H1 (cell line): ENCODE measurements around the gene DENND1A. TPM values are rescaled to one million over a fixed set of nuclear protein-coding genes. Genes with fewer than 3 reads are reported as not detected.

ENCODE experiments used
- CTCF ChIA-PET: fragments of 300-600 bp; sonication (Branson Sonifier 250); formaldehyde crosslinking; loops from one replicate; lab custom pipeline; 2021; ENCODE audit not compliant: partially characterized antibody; lab: Charles Lee
- POLR2A ChIA-PET: fragments of 300-600 bp; sonication (Branson Sonifier 250); formaldehyde crosslinking; loops from one replicate; lab custom pipeline; 2021; ENCODE audit warnings: inconsistent platforms; ENCODE audit not compliant: partially characterized antibody; lab: Charles Lee
- DNase-seq, 2 experiments: peaks; one replicate each; pipeline versions ENCODE4 v3.0.0 to v3.0.0-alpha.2; 2010 to 2022; ENCODE audit warnings: low spot score in 2 of 2, low read depth in 1 of 2, mixed read lengths in 1 of 2
- FAIRE-seq: peaks from 2 replicates; lab custom pipeline; 2011; peaks lifted over from hg19 to GRCh38; lab: Jason Lieb, UNC
- H2AFZ ChIP-seq: 2 replicates; pipeline ENCODE4 v1.8.1; 2012; ENCODE audit warnings: low read length, inconsistent platforms
- H2AK5ac ChIP-seq: 2 replicates; pipeline ENCODE4 v1.6.1; 2013; ENCODE audit warnings: low read depth, low read length
- H2BK120ac ChIP-seq: replicated peaks from 2 replicates; pipeline ENCODE3; 2013; ENCODE audit warnings: low read depth, low read length, inconsistent platforms
- H2BK12ac ChIP-seq: 2 replicates; pipeline ENCODE4 v1.6.1; 2013; ENCODE audit warnings: low read depth, low read length
- H2BK15ac ChIP-seq: 2 replicates; pipeline ENCODE4 v1.6.1; 2013; ENCODE audit warnings: low read length
- H2BK20ac ChIP-seq: 2 replicates; pipeline ENCODE4 v1.6.1; 2013; ENCODE audit warnings: low read length
- H2BK5ac ChIP-seq: 2 replicates; pipeline ENCODE4 v1.6.1; 2013; ENCODE audit warnings: low read depth, low read length
- H3K14ac ChIP-seq: 2 replicates; pipeline ENCODE4 v1.6.1; 2013; ENCODE audit warnings: inconsistent platforms; ENCODE audit not compliant: insufficient read length
- H3K18ac ChIP-seq: 2 replicates; pipeline ENCODE4 v1.6.1; 2013; ENCODE audit warnings: low read length; ENCODE audit errors: extremely low read depth
- H3K23ac ChIP-seq: 2 replicates; pipeline ENCODE4 v1.6.1; 2013; ENCODE audit warnings: inconsistent platforms; ENCODE audit not compliant: insufficient read length
- H3K23me2 ChIP-seq: 2 replicates; pipeline ENCODE4 v1.6.1; 2013; ENCODE audit warnings: low read depth, low read length
- H3K27ac ChIP-seq: 2 replicates; pipeline ENCODE4 v1.6.1; 2011; ENCODE audit warnings: low read depth, low read length, inconsistent platforms
- H3K27me3 ChIP-seq, 4 experiments: replicated peaks in 1 of 4; 1 replicate in 1 of 4; 2 replicates in 3 of 4; pipeline versions ENCODE4 v1.6.1 to v1.8.1; 2011 to 2013; ENCODE audit warnings: low read length in 3 of 4, mild to moderate bottlenecking in 3 of 4, inconsistent platforms in 2 of 4, mixed read lengths in 2 of 4, moderate library complexity in 1 of 4; ENCODE audit not compliant: control insufficient read depth in 3 of 4, insufficient read depth in 3 of 4; ENCODE audit errors: extremely low read depth in 1 of 4
- H3K36me3 ChIP-seq, 4 experiments: 2 replicates each; pipeline versions ENCODE4 v1.6.1 to v1.8.1; 2011 to 2013; ENCODE audit warnings: mild to moderate bottlenecking in 4 of 4, low read length in 3 of 4, moderate library complexity in 2 of 4, control low read depth in 1 of 4, inconsistent platforms in 1 of 4; ENCODE audit not compliant: insufficient read depth in 4 of 4, control insufficient read depth in 2 of 4
- H3K4ac ChIP-seq: replicated peaks from 2 replicates; pipeline ENCODE3; 2013; ENCODE audit warnings: low read length, low read depth, mixed read lengths, inconsistent platforms; ENCODE audit not compliant: insufficient read length
- H3K4me1 ChIP-seq, 4 experiments: replicated peaks in 1 of 4; 1 replicate in 1 of 4; 2 replicates in 3 of 4; pipeline versions ENCODE4 v1.6.1 to v1.8.1; 2011 to 2013; ENCODE audit warnings: low read length in 3 of 4, inconsistent platforms in 2 of 4, mixed read lengths in 1 of 4; ENCODE audit not compliant: insufficient read depth in 4 of 4, control insufficient read depth in 3 of 4
- H3K4me2 ChIP-seq, 2 experiments: 2 replicates each; pipeline versions ENCODE4 v1.6.1 to v1.8.1; 2011 to 2013; ENCODE audit warnings: low read depth in 2 of 2, low read length in 2 of 2, control low read depth in 1 of 2, inconsistent platforms in 1 of 2, mild to moderate bottlenecking in 1 of 2; ENCODE audit not compliant: insufficient read depth in 1 of 2
- H3K4me3 ChIP-seq, 4 experiments: fragments of 200-600, 300-600 bp in 1 of 4; sonication (generic), shearing (Covaris generic), sonication (Bioruptor Twin) in 1 of 4; 2 replicates each; pipeline versions ENCODE4 v1.5.1 to v1.8.1; 2011 to 2016; ENCODE audit warnings: low read length in 4 of 4, low read depth in 3 of 4, control low read depth in 2 of 4, inconsistent platforms in 2 of 4, mild to moderate bottlenecking in 2 of 4, mixed read lengths in 1 of 4, moderate library complexity in 1 of 4; ENCODE audit not compliant: insufficient read depth in 2 of 4; ENCODE audit errors: extremely low read depth in 1 of 4
- H3K56ac ChIP-seq: replicated peaks from 2 replicates; pipeline ENCODE3; 2013; ENCODE audit warnings: low read depth, mild to moderate bottlenecking, mixed read lengths, low read length, inconsistent platforms; ENCODE audit not compliant: insufficient read length
- H3K79me1 ChIP-seq: 2 replicates; pipeline ENCODE4 v1.6.1; 2013; ENCODE audit warnings: low read depth, low read length, control low read depth
- H3K79me2 ChIP-seq, 2 experiments: 2 replicates each; pipeline versions ENCODE4 v1.6.1 to v1.8.1; 2012 to 2013; ENCODE audit warnings: low read length in 2 of 2, mild to moderate bottlenecking in 2 of 2, inconsistent platforms in 1 of 2; ENCODE audit not compliant: insufficient read depth in 2 of 2, control insufficient read depth in 1 of 2
- H3K9ac ChIP-seq, 4 experiments: replicated peaks in 1 of 4; 1 replicate in 1 of 4; 2 replicates in 3 of 4; pipeline versions ENCODE4 v1.6.1 to v1.8.1; 2011 to 2013; ENCODE audit warnings: low read depth in 3 of 4, low read length in 3 of 4, control low read depth in 2 of 4, mild to moderate bottlenecking in 2 of 4, moderate library complexity in 2 of 4, inconsistent platforms in 1 of 4; ENCODE audit errors: extremely low read depth in 1 of 4
- H3K9me3 ChIP-seq, 2 experiments: 2 replicates each; pipeline versions ENCODE4 v1.6.1 to v1.8.1; 2012 to 2013; ENCODE audit warnings: mild to moderate bottlenecking in 2 of 2, moderate library complexity in 2 of 2, control low read depth in 1 of 2, inconsistent platforms in 1 of 2, low read depth in 1 of 2, low read length in 1 of 2, mixed read lengths in 1 of 2; ENCODE audit not compliant: insufficient read depth in 2 of 2
- H4K20me1 ChIP-seq, 2 experiments: replicated peaks in 1 of 2; 2 replicates each; pipeline versions ENCODE3 to v1.8.1; 2011 to 2013; ENCODE audit warnings: inconsistent platforms in 2 of 2, low read length in 2 of 2, mild to moderate bottlenecking in 1 of 2; ENCODE audit not compliant: insufficient read depth in 2 of 2, control insufficient read depth in 1 of 2
- H4K5ac ChIP-seq: 2 replicates; pipeline ENCODE4 v1.6.1; 2013; ENCODE audit warnings: low read length, low read depth, mixed read lengths, inconsistent platforms; ENCODE audit not compliant: insufficient read length
- H4K8ac ChIP-seq: 2 replicates; pipeline ENCODE4 v1.8.0; 2013; ENCODE audit warnings: mild to moderate bottlenecking, moderate library complexity, low read length, inconsistent platforms; ENCODE audit not compliant: insufficient read depth; ENCODE audit errors: extremely low read depth
- H4K91ac ChIP-seq: replicated peaks from 2 replicates; pipeline ENCODE3; 2013; ENCODE audit warnings: low read length, mixed read lengths, inconsistent platforms; ENCODE audit not compliant: insufficient read length
- GABPA ChIP-seq: IDR thresholded peaks from 2 replicates; pipeline ENCODE4 v1.6.1; 2011; ENCODE audit warnings: mild to moderate bottlenecking, low read length, moderate library complexity, borderline replicate concordance; ENCODE audit not compliant: insufficient read depth
- KDM1A ChIP-seq: fragments of 200-600, 300-600 bp; sonication (generic); IDR thresholded peaks from 2 replicates; pipeline ENCODE4 v1.7.1; 2016; ENCODE audit warnings: mild to moderate bottlenecking, low read length, borderline replicate concordance
- WGBS, 2 experiments: shearing (Covaris generic) in 1 of 2; methylation state at CpG; one replicate each; pipeline versions ENCODE4 v1.1.6 to v1.1.7; 2013 to 2015; ENCODE audit warnings: low lambda C conversion rate in 2 of 2, mixed read lengths in 2 of 2, inconsistent platforms in 1 of 2, low coverage in 1 of 2, missing lambda C conversion rate in 1 of 2; ENCODE audit not compliant: insufficient replicate concordance in 2 of 2, insufficient coverage in 1 of 2, insufficient read length in 1 of 2; ENCODE audit errors: extremely low coverage in 1 of 2, missing lambda C conversion rate in 1 of 2; 5-methylcytosine and 5-hydroxymethylcytosine counted together
- polyA plus RNA-seq, 7 experiments: library from polyadenylated mRNA; depleted of rRNA in 3 of 7; stranded (reverse) in 5 of 7; unstranded in 2 of 7; fragments of >200 nt in 5 of 7; fragments of 200-250 nt in 2 of 7; gene quantifications; 1 replicate in 5 of 7; 2 replicates in 1 of 7; 4 replicates in 1 of 7; pipeline versions ENCODE4 v1.2.1 to v1.2.3, GENCODE V29; 2011 to 2013; ENCODE audit warnings: missing spikeins in 2 of 7, mixed read lengths in 2 of 7
- total RNA-seq: library from RNA; stranded (reverse); fragmentation: NEBNext Ultra II Directional; extraction: Animal tissue kit (Norgen Biotek cat#: 25700); gene quantifications from 2 replicates; pipeline ENCODE4 v1.2.1, GENCODE V29; 2021

The DENND1A gene
- total and polyA plus RNA-seq, 2 of the 8 experiments (the other 6 are each of a cell fraction or from before 2014, with no cell fraction given): 24.1 to 26.4 TPM

GRCh38 chr9:123361731-123362510, 568.0 kb downstream of the DENND1A start:
- H4K20me1 ChIP-seq: peaks cover 0 to 5% of the 10 kb centered on the region in 2 experiments

More at GRCh38 chr9:123361731-123362510, 568.0 kb downstream of the DENND1A start:
- H2BK12ac ChIP-seq: no peak overlapping the region; the same call in 1 of the 2 replicates
- FAIRE-seq (no peak), DNase-seq (no peak)
- ChIA-PET CTCF (interaction anchor here (0.6 to 22.0 kb wide), 6 partner anchors 8 to 272 kb away, joined by 3 to 668 read pairs (median 4); partner anchors contain the start of gene CRB2), POLR2A (interaction anchor here (0.5 to 3.1 kb wide), 6 partner anchors 9 to 1106 kb away, joined by 3 to 19 read pairs (median 4); no protein-coding TSS in a partner anchor)
- H3K23ac ChIP-seq: no peak overlapping the region
- no peak overlapping the region; the same call in 1 of the 2 replicates for H2AK5ac ChIP-seq
- no peak overlapping the region for H3K4me3 ChIP-seq
- no peak overlapping the region for H2BK20ac ChIP-seq
- peak overlapping the region; percentile 6 for H4K91ac ChIP-seq
- H3K9me3 ChIP-seq: no peaks in the 10 kb centered on the region
- 75% methylated on average over 11 of the region's 11 CpGs; no CpG with 5 or more reads in 1 of the 2 experiments for WGBS, 2 experiments
- peaks cover 2% of the 10 kb centered on the region; the same call in 1 of the 2 replicates for H3K23me2 ChIP-seq
- H2BK5ac ChIP-seq: no peak overlapping the region; the same call in 1 of the 2 replicates
- no peak overlapping the region for H3K14ac ChIP-seq
- H2BK120ac ChIP-seq: no peak overlapping the region
- no peak overlapping the region for H3K18ac ChIP-seq
- H3K9ac ChIP-seq: no peak overlapping the region
- peak; percentile 23; the same call in 1 of the 2 replicates for TF ChIP-seq KDM1A
- TF ChIP-seq GABPA: no peak
- no peak overlapping the region for H2AFZ ChIP-seq
- no peaks in the 10 kb centered on the region for H3K36me3 ChIP-seq
- peak overlapping the region; percentile 6 for H3K4ac ChIP-seq
- no peak overlapping the region for H4K5ac ChIP-seq
- no peak overlapping the region for H3K27ac ChIP-seq
- H3K4me1 ChIP-seq: peaks cover 17 to 48% (median 36%) of the 10 kb centered on the region in 4 experiments
- H3K79me2 ChIP-seq: no peaks in the 10 kb centered on the region
- H3K27me3 ChIP-seq: peaks cover 0 to 3% (median 0%) of the 10 kb centered on the region in 4 experiments; a peak in 2 of 7 replicates
- H3K4me2 ChIP-seq: no peak overlapping the region
- no peak overlapping the region for H4K8ac ChIP-seq
- peak overlapping the region; percentile 81; the same call in 1 of the 2 replicates for H2BK15ac ChIP-seq
- H3K79me1 ChIP-seq: no peaks in the 10 kb centered on the region
- H3K56ac ChIP-seq: no peak overlapping the region
